ENCODE measurements around the gene PLLP. TPM values are rescaled to one million over a fixed set of nuclear protein-coding genes. Genes with fewer than 3 reads are reported as not detected.

The PLLP gene
- total and polyA plus RNA-seq, 10 of the 15 experiments (the other 5 are each of a cell fraction or from before 2014, with no cell fraction given), result 0.21 to 5.8 (median 0.67) TPM

DNA sequence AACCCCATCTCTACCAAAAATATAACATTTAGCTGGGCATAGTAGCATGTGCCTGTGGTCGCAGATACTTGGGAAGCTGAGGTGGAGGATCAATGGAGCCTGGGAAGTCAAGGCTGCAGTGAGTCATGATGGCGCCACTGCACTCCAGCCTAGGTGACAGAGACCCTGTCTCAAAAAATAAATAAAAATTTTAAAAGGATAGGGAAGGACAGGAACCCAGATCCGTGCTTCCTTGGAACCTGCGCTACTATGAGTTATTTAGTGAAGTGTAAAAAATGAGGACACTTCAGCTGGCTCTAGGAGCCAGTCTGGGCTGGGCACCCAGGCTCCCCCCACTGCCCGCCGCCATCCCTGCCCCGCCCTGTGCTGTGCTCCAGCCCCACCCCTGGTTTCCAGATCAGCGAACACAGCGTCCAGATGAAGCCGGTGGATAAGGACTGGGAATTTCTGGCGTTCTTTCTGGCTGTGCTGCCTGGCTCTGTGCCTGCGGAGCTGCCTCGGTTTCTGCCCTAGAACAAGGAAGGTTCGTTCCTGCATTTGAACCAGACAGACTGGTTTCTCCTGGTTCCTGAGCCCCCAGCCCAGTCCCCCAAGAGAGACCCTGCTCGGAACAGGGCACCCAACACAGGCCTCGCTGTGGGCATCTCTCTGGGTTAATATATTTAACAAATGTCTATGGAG lies 18.5 kb downstream of the PLLP start (continued):
- no peak for TF ChIP-seq BRCA1 (IDR thresholded peaks at IDR 0.05; ENCODE audit: low read depth, low read length)
- no peak for TF ChIP-seq CBFB (IDR thresholded peaks at IDR 0.05; ENCODE audit: low read depth)
- no peak for TF ChIP-seq EZH2 (IDR thresholded peaks at IDR 0.05; ENCODE audit: borderline replicate concordance, control insufficient read depth, low read depth, low read length)
- no peak for TF ChIP-seq ASH2L (IDR thresholded peaks at IDR 0.05; ENCODE audit: borderline replicate concordance, low read depth)
- no peak for TF ChIP-seq NR2F1 (conservative IDR thresholded peaks at IDR 0.05)
- no peak for TF ChIP-seq STAT1 (conservative IDR thresholded peaks at IDR 0.05)
- no peak for TF ChIP-seq FOS (IDR thresholded peaks at IDR 0.05; ENCODE audit: borderline replicate concordance, extremely low read depth, insufficient read length)

DNA sequence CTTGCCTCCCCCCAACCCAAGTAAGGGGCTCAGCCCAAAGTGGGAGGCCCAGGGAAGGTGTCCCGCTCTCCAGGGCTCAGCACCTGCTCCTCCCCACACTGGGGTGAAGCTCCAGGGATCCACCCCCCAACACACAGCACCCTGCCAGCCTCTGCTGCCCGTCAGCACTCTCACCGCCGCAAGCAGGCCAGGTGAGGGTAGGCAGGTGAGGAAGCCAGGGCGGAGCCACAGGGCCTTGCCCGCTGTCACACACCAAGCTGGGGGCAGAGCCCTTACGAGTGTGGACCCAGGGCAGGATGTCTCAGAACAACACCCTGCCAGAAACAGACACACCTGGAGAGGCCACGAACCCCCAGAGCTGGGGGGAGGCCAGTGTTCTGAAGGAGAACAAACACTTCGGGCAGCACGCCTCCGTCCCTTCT lies 19.5 kb downstream of the PLLP start:
- H3K4me3 ChIP-seq, result no peak overlapping the region
- FAIRE-seq (no peak), DNase-seq (ENCODE audit: low read depth, low spot score) (no peak), ATAC-seq (no peak)
- no peaks in the 10 kb centered on the region for H3K79me2 ChIP-seq (ENCODE audit: control insufficient read depth, insufficient read depth, low read length)
- H3K27ac ChIP-seq (ENCODE audit: control insufficient read depth, insufficient read depth), result no peak overlapping the region
- H3K9ac ChIP-seq (ENCODE audit: control insufficient read depth, insufficient read depth, low read length), result no peak overlapping the region
- H3K9me3 ChIP-seq (replicated peaks; ENCODE audit: control insufficient read depth, insufficient read depth, low read length), result no peaks in the 10 kb centered on the region
- in situ Hi-C loops (cut with MboI), result no loop called here
- CTCF ChIA-PET, result no interaction called here
- H4K20me1 ChIP-seq (ENCODE audit: control insufficient read depth, insufficient read depth), result no peaks in the 10 kb centered on the region
- no peaks in the 10 kb centered on the region for H3K27me3 ChIP-seq (replicated peaks in 1 of 2; ENCODE audit: control insufficient read depth in 2 of 2, insufficient read depth in 2 of 2, low read length in 1 of 2)
- SMC1A ChIA-PET (ENCODE audit: uncharacterized antibody, unreplicated experiment), result no interaction called here
- 69% methylated on average over 11 of the region's 11 CpGs for WGBS (ENCODE audit: insufficient coverage, insufficient replicate concordance, low lambda C conversion rate, missing lambda C conversion rate)
- H3K4me1 ChIP-seq (ENCODE audit: control insufficient read depth, insufficient read depth, low read length), result peaks cover 3% of the 10 kb centered on the region
- TF ChIP-seq EED (IDR thresholded peaks at IDR 0.05; ENCODE audit: low read depth) (no peak), IRF4 (IDR thresholded peaks at IDR 0.05; ENCODE audit: low read depth, low read length) (no peak), ZNF274 (IDR thresholded peaks at IDR 0.05; ENCODE audit: insufficient read depth, insufficient read length) (no peak)
- H3K36me3 ChIP-seq (ENCODE audit: control insufficient read depth in 2 of 2, insufficient read depth in 2 of 2, low read length in 1 of 2), result no peaks in the 10 kb centered on the region
- intact Hi-C loops (cut with micrococcal nuclease; ENCODE audit: unreplicated experiment), result no loop called here
- H3K4me2 ChIP-seq (ENCODE audit: control insufficient read depth, insufficient read depth), result no peak overlapping the region
- RAD21 ChIA-PET (ENCODE audit: unreplicated experiment), result no interaction called here
- BruUV-seq (replicated peaks), result no TSS peak
- H2AFZ ChIP-seq (ENCODE audit: control insufficient read depth, low read depth, low read length), result no peak overlapping the region
- POLR2A ChIA-PET, result interaction anchor here (0.6 kb wide), 1 partner anchor 21 kb away, joined by 3 read pairs; no protein-coding TSS in a partner anchor
